Common myeloid progenitor, CD34-positive (primary cell): ENCODE measurements around the gene SPESP1.
"Not testable (repeated sequence)": the region's sequence is repeated elsewhere in the genome, so short reads cannot be mapped to it uniquely, and the experiment has no call there.

ENCODE experiments used
- CTCF ChIA-PET: fragments of 350-600 bp; sonication (Branson Sonifier 250); formaldehyde crosslinking; loops from one replicate; lab custom pipeline; 2021; ENCODE audit warnings: antibody characterized with exemption; lab: Charles Lee
- POLR2A ChIA-PET: fragments of 350-600 bp; sonication (Branson Sonifier 250); formaldehyde crosslinking; loops from one replicate; lab custom pipeline; 2021; ENCODE audit warnings: antibody characterized with exemption; lab: Charles Lee
- DNase-seq, 3 donors: peaks; one replicate each; pipeline versions ENCODE4 v3.0.0 to v3.0.0-alpha.2; 2013
- H3K27ac ChIP-seq, 2 experiments: 1 replicate in 1 of 2; 2 replicates in 1 of 2; pipeline ENCODE4 v1.7.0; 2013; ENCODE audit warnings: inconsistent platforms in 2 of 2, low read length in 2 of 2, mild to moderate bottlenecking in 2 of 2, low read depth in 1 of 2, moderate library complexity in 1 of 2; ENCODE audit not compliant: severe bottlenecking in 2 of 2, insufficient read depth in 1 of 2, poor library complexity in 1 of 2
- H3K27me3 ChIP-seq, 5 experiments: replicated peaks in 2 of 5; 1 replicate in 3 of 5; 2 replicates in 2 of 5; pipeline versions ENCODE4 v1.6.1 to v1.7.0; 2013; ENCODE audit warnings: low read length in 4 of 5, mild to moderate bottlenecking in 2 of 5, moderate library complexity in 2 of 5, inconsistent platforms in 1 of 5; ENCODE audit not compliant: insufficient read depth in 5 of 5, control insufficient read depth in 4 of 5
- H3K36me3 ChIP-seq, 4 experiments: 1 replicate in 2 of 4; 2 replicates in 2 of 4; pipeline versions ENCODE4 v1.6.1 to v1.7.0; 2013; ENCODE audit warnings: low read length in 3 of 4, control low read depth in 1 of 4, mild to moderate bottlenecking in 1 of 4; ENCODE audit not compliant: control insufficient read depth in 4 of 4, insufficient read depth in 4 of 4
- H3K4me1 ChIP-seq, 4 experiments: 1 replicate in 3 of 4; 2 replicates in 1 of 4; pipeline versions ENCODE4 v1.6.1 to v1.7.1; 2013; ENCODE audit warnings: low read length in 3 of 4, mild to moderate bottlenecking in 3 of 4, control low read depth in 1 of 4, inconsistent platforms in 1 of 4, moderate library complexity in 1 of 4; ENCODE audit not compliant: control insufficient read depth in 4 of 4, insufficient read depth in 4 of 4; ENCODE audit errors: control extremely low read depth in 1 of 4
- H3K4me3 ChIP-seq, 7 experiments: 1 replicate in 4 of 7; 2 replicates in 3 of 7; pipeline versions ENCODE4 v1.5.1 to v1.7.0; 2013; ENCODE audit warnings: mild to moderate bottlenecking in 7 of 7, low read length in 6 of 7, moderate library complexity in 6 of 7, inconsistent platforms in 2 of 7, low read depth in 2 of 7, control low read depth in 1 of 7; ENCODE audit not compliant: insufficient read depth in 4 of 7, control insufficient read depth in 1 of 7; ENCODE audit errors: extremely low read depth in 1 of 7
- H3K9me3 ChIP-seq, 5 experiments: 1 replicate in 4 of 5; 2 replicates in 1 of 5; pipeline versions ENCODE4 v1.6.1 to v1.7.1; 2013; ENCODE audit warnings: low read length in 4 of 5, mild to moderate bottlenecking in 2 of 5, inconsistent platforms in 1 of 5, low read depth in 1 of 5, moderate library complexity in 1 of 5; ENCODE audit not compliant: control insufficient read depth in 4 of 5, insufficient read depth in 2 of 5; ENCODE audit errors: control extremely low read depth in 1 of 5
- WGBS: methylation state at CpG from one replicate; pipeline ENCODE4 v1.1.5; 2013; ENCODE audit not compliant: insufficient coverage; 5-methylcytosine and 5-hydroxymethylcytosine counted together

Gene SPESP1

DNA sequence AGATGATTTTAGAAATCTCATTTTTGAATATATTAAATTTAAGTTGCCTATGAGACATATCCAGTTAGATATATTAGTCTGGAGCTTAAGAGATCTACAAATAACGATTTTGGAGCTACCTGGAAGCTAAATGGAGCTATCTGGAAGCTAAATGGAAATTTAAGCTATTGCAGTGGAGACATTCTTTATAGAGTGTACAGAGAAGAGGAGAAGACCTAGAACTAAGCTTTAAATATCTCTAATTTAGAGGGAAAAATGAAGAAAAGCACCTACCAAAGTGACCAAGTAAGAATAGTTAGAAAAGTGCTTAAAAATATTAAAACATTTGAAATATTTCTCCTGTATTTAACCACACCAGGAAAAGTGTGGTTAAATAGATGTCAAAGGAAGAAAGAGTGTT lies 28.3 kb downstream of the SPESP1 start:
- H3K4me3 ChIP-seq = no peak overlapping the region
- no peaks in the 10 kb centered on the region for H3K27me3 ChIP-seq
- peaks cover 0 to 7% (median 0%) of the 10 kb centered on the region in 5 experiments for H3K9me3 ChIP-seq
- 88% methylated on average over 1 of the region's 1 CpG for WGBS
- POLR2A ChIA-PET = no interaction called here
- CTCF ChIA-PET = no interaction called here
- H3K27ac ChIP-seq = no peak overlapping the region
- H3K36me3 ChIP-seq = no peaks in the 10 kb centered on the region
- DNase-seq = no peak
- no peaks in the 10 kb centered on the region for H3K4me1 ChIP-seq

DNA sequence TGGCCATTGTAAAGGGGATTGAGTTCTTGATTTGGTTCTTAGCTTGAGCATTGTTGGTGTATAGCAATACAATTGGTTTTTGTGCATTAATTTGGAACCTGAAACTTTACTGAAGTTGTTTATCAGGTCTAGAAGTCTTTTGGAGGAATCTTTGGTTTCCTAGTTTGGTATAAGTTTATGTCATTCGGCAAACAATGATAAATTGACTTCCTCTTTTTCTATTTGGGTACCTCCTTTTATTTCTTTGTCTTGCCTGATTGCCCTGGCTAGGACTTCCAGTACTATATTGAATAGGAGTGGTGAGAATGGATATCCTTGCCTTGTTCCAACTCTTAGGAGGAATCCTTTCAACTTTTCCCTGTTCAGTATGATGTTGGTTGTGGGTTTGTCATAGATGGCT lies 32.1 kb downstream of the SPESP1 start:
- peaks cover 0 to 9% (median 2%) of the 10 kb centered on the region in 5 experiments for H3K9me3 ChIP-seq
- peaks cover 0 to 8% (median 0%) of the 10 kb centered on the region in 4 experiments for H3K4me1 ChIP-seq
- ChIA-PET POLR2A (no interaction called here), CTCF (no interaction called here)
- no peak overlapping the region for H3K4me3 ChIP-seq
- H3K27me3 ChIP-seq = no peaks in the 10 kb centered on the region
- H3K36me3 ChIP-seq = no peaks in the 10 kb centered on the region
- WGBS = 0% methylated on average over 1 of the region's 1 CpG
- peak; percentile 12 to 64 (median 43) for DNase-seq
- H3K27ac ChIP-seq = no peak overlapping the region

DNA sequence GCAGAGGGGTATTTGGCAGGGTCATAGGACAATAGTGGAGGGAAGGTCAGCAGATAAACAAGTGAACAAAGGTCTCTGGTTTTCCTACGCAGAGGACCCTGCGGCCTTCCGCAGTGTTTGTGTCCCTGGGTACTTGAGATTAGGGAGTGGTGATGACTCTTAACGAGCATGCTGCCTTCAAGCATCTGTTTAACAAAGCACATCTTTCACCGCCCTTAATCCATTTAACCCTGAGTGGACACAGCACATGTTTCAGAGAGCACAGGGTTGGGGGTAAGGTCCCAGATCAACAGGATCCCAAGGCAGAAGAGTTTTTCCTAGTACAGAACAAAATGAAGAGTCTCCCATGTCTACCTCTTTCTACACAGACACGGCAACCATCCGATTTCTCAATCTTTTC lies 33.4 kb downstream of the SPESP1 start:
- H3K27ac ChIP-seq, CTCF ChIA-PET, H3K4me3 ChIP-seq, H3K36me3 ChIP-seq, POLR2A ChIA-PET, DNase-seq, H3K27me3 ChIP-seq, H3K4me1 ChIP-seq: not testable (repeated sequence)
- H3K9me3 ChIP-seq = peaks cover 0 to 15% (median 4%) of the 10 kb centered on the region in 5 experiments
- no CpG with 5 or more reads among the region's 7 CpGs for WGBS

DNA sequence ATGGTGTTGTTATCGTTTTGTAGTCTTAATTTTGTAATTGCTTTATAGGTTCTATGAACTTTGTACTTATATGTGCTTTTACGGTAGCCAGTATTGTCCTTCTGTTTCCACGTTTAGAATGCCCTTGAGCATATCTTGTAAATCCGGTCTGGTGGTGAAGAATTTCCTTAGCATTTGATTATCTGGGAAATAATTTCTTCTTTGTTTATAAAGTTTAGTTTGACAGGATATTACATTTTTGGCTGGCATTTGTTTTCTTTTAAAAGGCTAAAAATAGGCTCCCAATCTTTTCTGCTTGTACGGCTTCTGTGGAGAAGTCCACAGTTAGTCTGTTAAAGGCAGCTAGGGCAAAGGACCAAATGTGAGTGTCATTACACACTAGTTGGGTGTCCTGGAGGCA lies 36.7 kb downstream of the SPESP1 start:
- Histone ChIP-seq H3K4me1 (peaks cover 0 to 8% (median under 1%) of the 10 kb centered on the region in 4 experiments), H3K36me3 (no peaks in the 10 kb centered on the region), H3K27ac (no peak overlapping the region), H3K4me3 (no peak overlapping the region), H3K27me3 (no peaks in the 10 kb centered on the region), H3K9me3 (peaks cover 0 to 20% (median 4%) of the 10 kb centered on the region in 5 experiments)
- CTCF ChIA-PET = no interaction called here
- no peak for DNase-seq
- POLR2A ChIA-PET = no interaction called here
- 100% methylated on average over 5 of the region's 5 CpGs for WGBS

DNA sequence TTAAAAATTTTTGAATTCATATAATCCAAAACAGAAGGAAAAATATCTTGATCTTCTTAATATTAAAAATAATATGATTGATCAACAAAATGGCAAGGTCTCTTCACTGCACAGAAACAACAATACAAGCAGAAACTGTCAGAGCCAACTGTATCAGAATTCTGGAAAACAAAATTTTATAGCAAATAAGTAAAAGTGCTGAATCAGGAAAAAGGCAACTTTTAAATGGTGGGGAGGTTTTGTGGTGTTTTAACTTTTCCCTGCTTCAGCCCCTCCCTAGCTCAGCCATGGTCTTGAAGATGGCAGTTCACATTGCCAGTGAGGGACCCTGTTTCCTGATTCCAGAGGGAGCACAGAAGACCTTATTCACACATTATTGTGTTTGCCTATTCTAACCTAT lies 37.6 kb downstream of the SPESP1 start:
- Histone ChIP-seq H3K4me1 (peaks cover 0 to 17% (median 8%) of the 10 kb centered on the region in 4 experiments), H3K27me3 (no peaks in the 10 kb centered on the region), H3K36me3 (no peaks in the 10 kb centered on the region), H3K27ac (no peak overlapping the region), H3K9me3 (peaks cover 0 to 20% (median 4%) of the 10 kb centered on the region in 5 experiments), H3K4me3 (no peak overlapping the region)
- no peak for DNase-seq
- ChIA-PET CTCF (no interaction called here), POLR2A (no interaction called here)

DNA sequence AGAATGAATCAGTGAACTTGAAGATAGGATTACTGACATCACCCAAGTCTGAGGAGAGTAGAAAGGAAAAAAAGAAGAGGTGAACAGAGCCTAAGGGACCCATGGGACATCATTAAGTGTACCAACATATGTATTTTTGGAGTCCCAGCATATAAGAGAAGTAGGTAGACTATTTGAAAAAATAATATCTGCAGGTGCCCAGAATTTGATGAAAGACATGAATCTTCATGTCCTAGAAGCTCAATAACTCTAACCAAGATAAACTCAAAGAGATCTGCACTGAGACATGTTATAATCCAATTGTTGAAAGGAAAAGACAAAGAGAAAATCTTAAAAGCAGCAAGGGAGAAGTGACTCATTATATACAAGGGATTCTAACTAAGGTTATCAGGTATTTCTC lies 39.0 kb downstream of the SPESP1 start:
- ChIA-PET POLR2A (no interaction called here), CTCF (interaction anchor here (1.0 kb wide), 1 partner anchor 42 kb away, joined by 3 read pairs; no protein-coding TSS in a partner anchor)
- Histone ChIP-seq H3K27me3 (no peaks in the 10 kb centered on the region), H3K27ac (no peak overlapping the region), H3K4me1 (peaks cover 0 to 18% (median 9%) of the 10 kb centered on the region in 4 experiments), H3K36me3 (no peaks in the 10 kb centered on the region), H3K9me3 (peaks cover 0 to 20% (median 4%) of the 10 kb centered on the region in 5 experiments), H3K4me3 (no peak overlapping the region)
- DNase-seq = peak in 1 of 3 donors; percentile 6

DNA sequence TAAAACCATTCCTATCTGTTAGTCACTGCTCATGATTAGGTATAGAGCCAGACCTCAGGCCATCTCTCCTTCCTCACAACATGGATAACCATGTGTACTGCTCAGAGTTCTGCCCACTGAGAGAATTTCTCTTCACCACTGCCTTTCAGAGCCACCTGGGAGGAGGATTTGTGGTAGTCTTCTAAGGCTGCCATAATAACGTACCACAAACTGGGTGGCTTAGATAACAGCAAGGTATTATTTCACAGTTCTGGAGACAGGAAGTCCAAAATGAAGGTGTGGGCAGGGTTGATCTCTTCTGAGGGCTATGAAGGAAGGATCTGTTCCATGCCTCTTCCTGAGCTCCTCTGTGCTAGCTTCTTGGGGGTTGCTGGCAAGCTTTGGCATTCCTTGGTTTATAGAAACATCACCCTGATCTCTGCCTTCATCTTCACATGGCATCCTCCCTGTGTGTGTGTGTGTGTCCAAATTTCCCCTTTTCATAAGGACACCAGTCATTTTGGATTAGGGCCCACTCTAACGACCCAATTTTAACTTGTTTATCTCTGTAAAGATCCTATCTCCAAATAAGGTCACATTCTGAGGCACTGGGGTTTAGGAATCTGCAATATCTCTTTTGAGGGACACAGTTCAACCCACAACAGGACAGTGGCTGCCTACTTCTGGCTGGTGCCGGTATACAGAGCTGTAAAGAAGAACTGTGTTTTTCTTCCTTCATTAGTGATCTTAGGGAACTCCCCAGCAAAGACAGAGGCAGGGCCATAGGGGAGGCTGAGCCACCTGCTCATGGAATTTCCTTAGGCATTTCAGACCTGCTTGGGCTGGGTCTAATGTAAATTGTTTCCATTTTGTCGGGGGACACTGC lies 42.1 kb downstream of the SPESP1 start:
- peaks cover 0 to 12% (median 8%) of the 10 kb centered on the region in 4 experiments for H3K4me1 ChIP-seq
- H3K36me3 ChIP-seq = no peaks in the 10 kb centered on the region
- peak in 2 of 3 donors; percentile 30 to 58 for DNase-seq
- POLR2A ChIA-PET = no interaction called here
- H3K4me3 ChIP-seq = no peak overlapping the region
- CTCF ChIA-PET = no interaction called here
- no peaks in the 10 kb centered on the region for H3K27me3 ChIP-seq
- H3K27ac ChIP-seq = no peak overlapping the region
- 37% methylated on average over 4 of the region's 4 CpGs for WGBS
- H3K9me3 ChIP-seq = peaks cover 2 to 20% (median 8%) of the 10 kb centered on the region in 5 experiments
